Peyer's patch (tissue), 4 donors: ENCODE data around the gene SCN2B.

Experiments used
- POLR2A ChIP-seq, 2 donors: fragments of 450-650 bp; IDR thresholded peaks; one replicate each; pipeline ENCODE4 v1.5.1; 2017; ENCODE audit warnings: antibody characterized with exemption in 2 of 2, mild to moderate bottlenecking in 2 of 2, moderate library complexity in 2 of 2
- TF ChIP-seq, protein P1 (sequence below), 6 experiments: fragments of 450-650 bp in 4 of 6; fragments of 200-600 bp in 2 of 6; sonication (generic) in 1 of 6; IDR thresholded peaks; one replicate each; pipeline ENCODE4 v1.5.1; 2017 to 2019; ENCODE audit warnings: antibody characterized with exemption in 6 of 6, mild to moderate bottlenecking in 3 of 6, moderate library complexity in 1 of 6

DNA sequence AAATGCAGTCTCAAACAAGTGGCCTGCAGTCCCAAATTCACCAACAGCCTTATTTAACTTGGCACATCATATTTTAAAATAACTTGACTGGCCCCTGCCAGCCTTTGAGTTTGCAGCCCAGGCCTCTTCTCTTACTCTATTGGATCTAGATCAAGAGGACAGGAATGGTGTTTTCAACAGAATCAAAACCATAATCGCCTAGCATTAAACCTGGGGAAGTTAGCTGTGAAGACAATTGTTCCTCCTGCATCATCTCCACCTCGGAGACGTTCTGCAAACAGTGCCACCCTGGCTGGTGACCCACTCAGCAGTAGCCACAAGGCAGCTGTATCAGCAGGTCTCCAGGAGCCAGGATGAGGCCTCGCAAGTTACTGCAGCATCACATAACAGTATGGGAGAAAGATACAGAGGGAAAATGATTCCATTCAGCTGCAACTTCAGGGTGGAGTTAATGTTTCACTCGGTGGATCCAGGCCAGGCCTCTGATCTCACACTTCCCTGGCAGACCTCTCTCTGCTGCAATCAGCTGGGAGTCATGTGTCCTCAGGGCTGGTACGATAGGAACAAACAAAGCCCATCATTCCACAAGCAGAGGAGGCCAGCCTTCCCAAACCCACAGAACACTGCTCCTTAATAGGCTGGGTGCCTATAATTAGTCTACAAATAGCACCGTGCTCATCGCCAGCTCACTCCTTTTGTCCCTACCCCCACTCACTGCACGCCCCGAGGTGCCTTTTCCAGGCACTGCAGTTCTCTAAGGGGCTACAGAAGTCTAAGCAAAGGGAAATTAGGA is 18.6 kb upstream of the SCN2B start:
- no peak for TF ChIP-seq POLR2A (IDR thresholded peaks at IDR 0.05)
- TF ChIP-seq, protein P1, sequence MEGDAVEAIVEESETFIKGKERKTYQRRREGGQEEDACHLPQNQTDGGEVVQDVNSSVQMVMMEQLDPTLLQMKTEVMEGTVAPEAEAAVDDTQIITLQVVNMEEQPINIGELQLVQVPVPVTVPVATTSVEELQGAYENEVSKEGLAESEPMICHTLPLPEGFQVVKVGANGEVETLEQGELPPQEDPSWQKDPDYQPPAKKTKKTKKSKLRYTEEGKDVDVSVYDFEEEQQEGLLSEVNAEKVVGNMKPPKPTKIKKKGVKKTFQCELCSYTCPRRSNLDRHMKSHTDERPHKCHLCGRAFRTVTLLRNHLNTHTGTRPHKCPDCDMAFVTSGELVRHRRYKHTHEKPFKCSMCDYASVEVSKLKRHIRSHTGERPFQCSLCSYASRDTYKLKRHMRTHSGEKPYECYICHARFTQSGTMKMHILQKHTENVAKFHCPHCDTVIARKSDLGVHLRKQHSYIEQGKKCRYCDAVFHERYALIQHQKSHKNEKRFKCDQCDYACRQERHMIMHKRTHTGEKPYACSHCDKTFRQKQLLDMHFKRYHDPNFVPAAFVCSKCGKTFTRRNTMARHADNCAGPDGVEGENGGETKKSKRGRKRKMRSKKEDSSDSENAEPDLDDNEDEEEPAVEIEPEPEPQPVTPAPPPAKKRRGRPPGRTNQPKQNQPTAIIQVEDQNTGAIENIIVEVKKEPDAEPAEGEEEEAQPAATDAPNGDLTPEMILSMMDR (IDR thresholded peaks at IDR 0.05): no peak
